Heart left ventricle (tissue), 16 donors: ENCODE data around the gene SPEM3. TPM values are rescaled to one million over a fixed set of nuclear protein-coding genes. Genes with fewer than 3 reads are reported as not detected.
A peak's percentile ranks its signal among the peaks of the same experiment; 100 is the strongest.
"Not testable (repeated sequence)": the region's sequence is repeated elsewhere in the genome, so short reads cannot be mapped to it uniquely, and the experiment has no call there.

Experiments
- ATAC-seq, 4 donors: fragments of 200-7000 bp; cut with Tn5 transposase; one replicate each; pipeline ENCODE4 v1.9.1; 2020 to 2022; ENCODE audit warnings: moderate library complexity in 4 of 4, mild to moderate bottlenecking in 3 of 4, moderate number of reproducible peaks in 1 of 4
- DNase-seq, 5 donors: peaks; one replicate each; pipeline ENCODE4 v3.0.0-alpha.2; 2020
- H3K27ac ChIP-seq, 12 donors: fragments of 200-600 bp; sonication (generic) in 4 of 12; one replicate each; pipeline versions ENCODE4 v1.5.0 to v1.8.0; 2016 to 2022; ENCODE audit warnings: mild to moderate bottlenecking in 2 of 12
- H3K27me3 ChIP-seq, 9 donors: fragments of 200-600 bp; sonication (generic) in 2 of 9; one replicate each; pipeline versions ENCODE4 v1.5.1 to v1.8.0; 2016 to 2022; ENCODE audit warnings: mild to moderate bottlenecking in 3 of 9
- H3K36me3 ChIP-seq, 9 donors: fragments of 200-600 bp; sonication (generic) in 2 of 9; one replicate each; pipeline versions ENCODE4 v1.5.0 to v1.8.0; 2018 to 2022; ENCODE audit warnings: mild to moderate bottlenecking in 2 of 9
- H3K4me1 ChIP-seq, 12 donors: fragments of 200-600 bp; sonication (generic) in 4 of 12; one replicate each; pipeline versions ENCODE4 v1.5.0 to v1.8.0; 2016 to 2022; ENCODE audit warnings: mild to moderate bottlenecking in 3 of 12
- H3K4me3 ChIP-seq, 12 donors: fragments of 200-600 bp; sonication (generic) in 4 of 12; one replicate each; pipeline versions ENCODE4 v1.5.0 to v1.8.0; 2017 to 2022; ENCODE audit warnings: mild to moderate bottlenecking in 9 of 12, moderate library complexity in 4 of 12
- H3K9me3 ChIP-seq, 12 donors: fragments of 200-600 bp; sonication (generic) in 4 of 12; one replicate each; pipeline versions ENCODE4 v1.5.0 to v1.8.0; 2016 to 2022; ENCODE audit warnings: mild to moderate bottlenecking in 1 of 12
- CTCF ChIP-seq, 12 donors: fragments of 200-600 bp; sonication (generic) in 4 of 12; IDR thresholded peaks; one replicate each; pipeline versions ENCODE4 v1.5.0 to v1.8.0; 2018 to 2022; ENCODE audit warnings: antibody characterized with exemption in 12 of 12, mild to moderate bottlenecking in 5 of 12
- POLR2A ChIP-seq, 2 donors: fragments of 450-650 bp; IDR thresholded peaks; one replicate each; pipeline ENCODE4 v1.6.1; 2017; ENCODE audit warnings: antibody characterized with exemption in 2 of 2, mild to moderate bottlenecking in 2 of 2, moderate library complexity in 2 of 2
- WGBS, 4 donors: extraction: QIAGEN DNeasy Blood & Tissue Kit in 2 of 4; methylation state at CpG; one replicate each; pipeline versions ENCODE4 v1.1.5 to v1.1.7; 2013 to 2018; 5-methylcytosine and 5-hydroxymethylcytosine counted together
- intact Hi-C, 10 donors: fragments of 100-400 bp; cut with DNase I; formaldehyde crosslinking; loops; one replicate each; pipeline versions ENCODE4 v1.11.1 to v1.14.2; 2022
- polyA plus RNA-seq, 2 donors: library from polyadenylated mRNA; stranded (reverse); fragments of 200-250 nt; gene quantifications; one replicate each; pipeline ENCODE4 v1.2.3, GENCODE V29; 2013
- total RNA-seq, 9 donors: library from RNA; depleted of rRNA in 2 of 9; stranded (reverse); fragments of >200 nt in 2 of 9; fragmentation: NEBNext Ultra II Directional in 3 of 9; extraction: Animal tissue kit (Norgen Biotek cat#: 25700) in 3 of 9; gene quantifications; one replicate each; pipeline versions ENCODE4 v1.1.0 to v1.2.4, GENCODE V29; 2016 to 2023
- donor health status: ischemic (EF 13 %, LVEDD 7.1; RV severe dilation, severe dysfunction).
- donor health status: healthy with polysubstance abuse.
- donor health status: DM: no; HTN: yes; CAD: no.
- donor health status: DM: no; HTN: no; CAD: no.
- donor health status: ischemic (EF 25% LVEDD 6.9; RV normal size, moderate dysfunction).
- donor health status: ischemic (EF 25% LVEDD 5.7; RV mildly dilated, moderate dysfunction).
- donor health status: healthy.
- donor health status: DM: yes; HTN: yes; CAD: no.
- donor health status: ischemic (EF 35%, LVEDD 5.7; RV mildly dilated, moderate dysfunction).
- donor health status: nonischemic (EF 11% LVEDD 7.7; RV severe dilation, severe dysfunction).
- donor health status: DM: yes; HTN: yes; CAD: no.
- donor health status: PGD.
- donor health status: ischemic (EF 29% LVEDD 5.4; RV normal size, mild dysfunction).
- donor health status: nonischemic (EF 23%, LVEDD 6.1; RV moderate dilation, normal function).

SPEM3 gene
- total and polyA plus RNA-seq, 11 donors = not detected

- H3K27ac ChIP-seq = peak overlapping the region in 2 of 12 donors; percentile 5 to 24
- peaks cover 0 to 6% (median 0%) of the 10 kb centered on the region in 9 donors for H3K36me3 ChIP-seq
- H3K9me3 ChIP-seq = no peaks in the 10 kb centered on the region
- WGBS, 4 donors = 70 to 80% (median 77%) methylated on average over 2 of the region's 2 CpGs
- no peak overlapping the region for H3K4me3 ChIP-seq
- TF ChIP-seq POLR2A (IDR thresholded peaks at IDR 0.05) (no peak), CTCF (IDR thresholded peaks at IDR 0.05) (no peak)
- ATAC-seq (no peak), DNase-seq (no peak)
- no peaks in the 10 kb centered on the region for H3K27me3 ChIP-seq
- peaks cover 2 to 87% (median 55%) of the 10 kb centered on the region in 12 donors for H3K4me1 ChIP-seq
- intact Hi-C loops = no loop called here
Measured at GRCh38 chr17:7471729-7472128, 43.1 kb downstream of the SPEM3 start.

GRCh38 chr17:7474767-7475166 is 46.1 kb downstream of the SPEM3 start:
- intact Hi-C loops = loop anchor here in 3 of 10 donors (5.0 kb wide), 1 partner anchor 32 kb away; no protein-coding TSS in a partner anchor
- DNase-seq, ATAC-seq, H3K27me3 ChIP-seq, H3K36me3 ChIP-seq, H3K4me3 ChIP-seq, H3K9me3 ChIP-seq: not testable (repeated sequence)
- 83 to 94% (median 90%) methylated on average over 8 of the region's 8 CpGs for whole genome bisulfite sequencing, 4 donors
- peaks cover 7 to 77% (median 54%) of the 10 kb centered on the region in 12 donors for H3K4me1 ChIP-seq
- peak overlapping the region in 9 of 12 donors; percentile 73 to 100 (median 100) for H3K27ac ChIP-seq

- H3K36me3 ChIP-seq = no peaks in the 10 kb centered on the region
- H3K4me3 ChIP-seq = peak overlapping the region in 1 of 12 donors; percentile 14
- WGBS, 4 donors = 33 to 43% (median 38%) methylated on average over 15 of the region's 15 CpGs
- H3K27ac ChIP-seq = peak overlapping the region; percentile 6 to 100 (median 100)
- intact Hi-C loops = loop anchor here in 3 of 10 donors (5.0 kb wide), 1 partner anchor 34 kb away; no protein-coding TSS in a partner anchor
- TF ChIP-seq POLR2A (IDR thresholded peaks at IDR 0.05) (no peak), CTCF (IDR thresholded peaks at IDR 0.05) (no peak)
- ATAC-seq = peak; percentile 42 to 70 (median 60)
- H3K4me1 ChIP-seq = peaks cover 7 to 80% (median 52%) of the 10 kb centered on the region in 12 donors
- no peaks in the 10 kb centered on the region for H3K9me3 ChIP-seq
- no peaks in the 10 kb centered on the region for H3K27me3 ChIP-seq
- peak; percentile 63 to 82 (median 70) for DNase-seq
Measured at GRCh38 chr17:7475764-7476422, 47.2 kb downstream of the SPEM3 start.

GRCh38 chr17:7476494-7476893 is 47.8 kb downstream of the SPEM3 start:
- TF ChIP-seq CTCF (IDR thresholded peaks at IDR 0.05) = no peak
- TF ChIP-seq POLR2A (IDR thresholded peaks at IDR 0.05) = no peak
- Histone ChIP-seq H3K27ac (peak overlapping the region in 11 of 12 donors; percentile 78 to 100 (median 100)), H3K36me3 (no peaks in the 10 kb centered on the region), H3K4me3 (peak overlapping the region in 1 of 12 donors; percentile 99), H3K27me3 (no peaks in the 10 kb centered on the region), H3K9me3 (no peaks in the 10 kb centered on the region), H3K4me1 (peaks cover 7 to 77% (median 51%) of the 10 kb centered on the region in 12 donors)
- intact Hi-C loops = loop anchor here in 3 of 10 donors (5.0 kb wide), 1 partner anchor 34 kb away; no protein-coding TSS in a partner anchor
- ATAC-seq = no peak
- no peak for DNase-seq
- 19 to 37% (median 30%) methylated on average over 3 of the region's 3 CpGs for WGBS, 4 donors
